H1 (cell line): ENCODE results near the gene PIGU. TPM values are rescaled to one million over a fixed set of nuclear protein-coding genes. Genes with fewer than 3 reads are reported as not detected.

ENCODE experiments used
- CBX8 ChIP-seq: fragments of 300-800, 300-1000 bp; sonication (generic); IDR thresholded peaks from 2 replicates; pipeline ENCODE4 v1.7.1; 2016; ENCODE audit warnings: low read depth, low read length, borderline replicate concordance
- GTF2F1 ChIP-seq: IDR thresholded peaks from 2 replicates; pipeline ENCODE4 v1.6.1; 2012; ENCODE audit warnings: low read depth, low read length, improper control_type of control experiment, borderline replicate concordance
- POLR2AphosphoS5 ChIP-seq: IDR thresholded peaks from 2 replicates; pipeline ENCODE4 v1.6.1; 2011; ENCODE audit warnings: low read depth, low read length
- polyA plus RNA-seq, 7 experiments: library from polyadenylated mRNA; depleted of rRNA in 3 of 7; stranded (reverse) in 5 of 7; unstranded in 2 of 7; fragments of >200 nt in 5 of 7; fragments of 200-250 nt in 2 of 7; gene quantifications; 1 replicate in 5 of 7; 2 replicates in 1 of 7; 4 replicates in 1 of 7; pipeline versions ENCODE4 v1.2.1 to v1.2.3, GENCODE V29; 2011 to 2013; ENCODE audit warnings: missing spikeins in 2 of 7, mixed read lengths in 2 of 7
- total RNA-seq: library from RNA; stranded (reverse); fragmentation: NEBNext Ultra II Directional; extraction: Animal tissue kit (Norgen Biotek cat#: 25700); gene quantifications from 2 replicates; pipeline ENCODE4 v1.2.1, GENCODE V29; 2021

PIGU gene
- total and polyA plus RNA-seq, 2 of the 8 experiments (the other 6 are each of a cell fraction or from before 2014, with no cell fraction given): 28.3 to 117 TPM

GRCh38 chr20:34524426-34524825 is 152.5 kb downstream of the PIGU start (continued):
- TF ChIP-seq CBX8: no peak
- no peak for TF ChIP-seq GTF2F1
- TF ChIP-seq POLR2AphosphoS5: no peak
